22Rv1 (cell line): ENCODE measurements around the gene PRDM1.

Experiments used
- CTCF ChIP-seq: fragments of 450-650 bp; IDR thresholded peaks from 2 replicates; pipeline ENCODE4 v1.5.1; 2017; ENCODE audit warnings: mild to moderate bottlenecking
- ZFX ChIP-seq: fragments of 450-650 bp; IDR thresholded peaks from 2 replicates; pipeline ENCODE4 v1.6.1; 2017; ENCODE audit warnings: antibody characterized with exemption, borderline replicate concordance

- TF ChIP-seq CTCF (no peak), ZFX (no peak)
These were observed 19.4 kb downstream of the PRDM1 start for GRCh38 chr6:106105493-106105892.
